GM12878 (cell line): ENCODE results near the gene LTV1.

ENCODE experiments used
- CTCF ChIP-seq, 3 experiments: IDR thresholded peaks in 2 of 3; conservative IDR thresholded peaks in 1 of 3; 2 replicates each; pipeline ENCODE4 v1.5.1; 2011; ENCODE audit warnings: low read depth in 3 of 3, low read length in 3 of 3, mild to moderate bottlenecking in 3 of 3, control low read depth in 2 of 3, moderate library complexity in 2 of 3, inconsistent platforms in 1 of 3, mixed read lengths in 1 of 3; ENCODE audit not compliant: control insufficient read depth in 2 of 3, insufficient read depth in 1 of 3; ENCODE audit errors: extremely low read depth in 1 of 3
- EZH2 ChIP-seq: IDR thresholded peaks from 2 replicates; pipeline ENCODE4 v1.6.1; 2012; ENCODE audit warnings: low read depth, mild to moderate bottlenecking, control low read depth, inconsistent platforms, low read length, borderline replicate concordance; ENCODE audit not compliant: control insufficient read depth
- NFYA ChIP-seq: IDR thresholded peaks from 2 replicates; pipeline ENCODE4 v1.6.1; 2011; ENCODE audit warnings: low read depth, mild to moderate bottlenecking, low read length, improper control_type of control experiment, borderline replicate concordance
- RB1 ChIP-seq: fragments of 450-650 bp; formaldehyde crosslinking; IDR thresholded peaks from 2 replicates; pipeline ENCODE4 v1.6.1; 2017; ENCODE audit warnings: mild to moderate bottlenecking, borderline replicate concordance
- RFX5 ChIP-seq: IDR thresholded peaks from 2 replicates; pipeline ENCODE4 v1.6.1; 2011; ENCODE audit warnings: low read depth, low read length, improper control_type of control experiment

DNA sequence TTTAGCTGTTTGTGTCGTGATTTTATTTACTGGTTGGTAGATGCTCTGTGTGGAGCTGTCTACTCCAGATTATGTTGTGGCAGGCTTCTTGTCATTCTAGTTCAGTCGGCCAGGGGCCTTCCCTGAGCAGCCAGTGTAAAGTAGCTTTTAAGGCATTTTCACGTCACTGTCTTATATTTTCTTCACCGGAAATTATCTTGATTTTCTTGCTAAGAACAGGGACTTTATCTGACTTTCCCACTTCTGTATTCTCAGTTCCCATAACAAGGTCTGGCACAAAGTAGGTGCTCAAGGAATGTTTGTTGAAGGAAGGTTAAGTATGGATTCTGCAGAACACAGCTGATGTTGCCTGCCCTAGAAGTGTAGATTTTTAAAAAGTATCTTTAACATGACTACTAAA, 868 bp downstream of the LTV1 start:
- TF ChIP-seq NFYA, result no peak
- TF ChIP-seq RB1, result no peak
- no peak for TF ChIP-seq EZH2
- TF ChIP-seq CTCF (IDR thresholded peaks at IDR 0.05 in 2 of 3, conservative IDR thresholded peaks at IDR 0.05 in 1 of 3; ENCODE audit: control insufficient read depth in 2 of 3, extremely low read depth in 1 of 3, insufficient read depth in 1 of 3, low read depth in 3 of 3, low read length in 3 of 3), result no peak
- no peak for TF ChIP-seq RFX5
